Astrocyte of the hippocampus (primary cell): Measurements from ENCODE around the gene GUCY1A1.

Experiments used
- DNase-seq: peaks from one replicate; pipeline ENCODE4 v3.0.0; 2011; ENCODE audit warnings: low read depth, low spot score

Gene GUCY1A1

GRCh38 chr4:155774033-155774432 is 107.4 kb downstream of the GUCY1A1 start:
- DNase-seq: no peak

DNA sequence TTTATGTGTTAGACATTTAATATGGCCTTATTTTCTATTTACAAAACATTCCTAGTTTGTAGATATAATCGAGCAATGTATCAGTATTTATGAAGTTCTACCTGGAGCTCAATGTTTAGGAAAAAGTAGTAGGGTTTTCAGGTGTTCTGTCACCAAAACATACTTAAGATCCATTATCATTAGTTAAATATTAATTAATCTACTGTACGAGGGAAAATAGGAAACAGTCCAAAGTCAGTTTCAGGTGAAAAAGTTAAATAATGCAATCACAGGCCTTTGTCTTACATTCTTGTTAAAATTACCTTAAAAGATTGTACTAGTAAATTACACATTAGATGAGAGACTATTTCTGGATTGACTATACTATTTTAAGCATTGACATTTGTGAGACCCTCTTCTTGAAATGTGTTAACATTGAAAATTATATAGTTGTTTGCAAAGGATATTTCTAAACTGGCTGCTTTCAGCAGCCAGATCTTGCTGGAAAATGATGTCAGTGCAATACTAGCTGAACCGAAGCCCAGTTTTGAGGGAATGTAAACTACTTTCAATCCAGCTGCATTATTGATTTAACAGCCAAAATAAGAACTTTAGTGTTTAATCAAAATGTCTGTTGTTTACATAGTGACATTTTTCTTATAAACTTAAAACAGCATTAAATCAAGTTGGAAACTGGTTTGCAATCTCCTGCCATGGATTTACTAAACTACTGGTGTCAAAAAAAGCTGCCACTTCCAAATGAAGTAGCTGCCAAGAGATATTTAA is 111.5 kb downstream of the GUCY1A1 start:
- DNase-seq: peak; percentile 50

DNA sequence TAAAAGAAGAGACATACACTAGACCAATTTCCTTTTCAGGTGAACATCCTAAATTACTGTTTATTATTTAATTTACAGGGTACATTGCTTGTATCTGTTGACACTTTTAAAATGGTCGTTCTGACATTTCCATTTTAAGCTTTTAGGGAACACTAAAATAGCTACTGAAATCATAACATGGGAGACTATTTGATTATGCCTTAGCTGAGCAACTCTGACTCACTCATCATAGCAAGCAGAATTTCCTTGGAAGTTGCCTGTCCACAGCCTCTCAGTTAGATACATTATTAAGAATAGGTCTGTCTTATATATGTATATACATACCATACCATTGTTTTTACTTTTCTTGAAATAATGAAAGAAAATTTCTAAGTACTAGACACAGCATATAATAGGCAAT is 114.1 kb downstream of the GUCY1A1 start:
- DNase-seq: peak; percentile 15

GRCh38 chr4:155781249-155781831 is 114.7 kb downstream of the GUCY1A1 start:
- no peak for DNase-seq
